Measurements from ENCODE around the gene EDDM3A.

GRCh38 chr14:20751963-20752562 lies 6.4 kb downstream of the EDDM3A start:
- TF ChIP-seq POLR2AphosphoS5 (IDR thresholded peaks at IDR 0.05; ENCODE audit: low read depth, low read length) (no peak), TAF1 (IDR thresholded peaks at IDR 0.05; ENCODE audit: low read depth, low read length) (no peak), POLR2A (IDR thresholded peaks at IDR 0.05; ENCODE audit: low read depth, low read length) (no peak), SPI1 (IDR thresholded peaks at IDR 0.05; ENCODE audit: low read depth, low read length) (no peak)

Measured in GM12891 (cell line).